Suppressor macrophage treated with lipopolysaccharide for 1 hour (primary cell): Measurements from ENCODE around the gene IRAK2.
A peak's percentile ranks its signal among the peaks of the same experiment; 100 is the strongest.

ENCODE experiments used
- DNase-seq, 3 donors: peaks; one replicate each; pipeline ENCODE4 v3.0.0-alpha.2; 2020 to 2022

Gene IRAK2

GRCh38 chr3:10192953-10193691 is 28.4 kb downstream of the IRAK2 start:
- peak; percentile 91 to 96 (median 93) for DNase-seq

- no peak for DNase-seq
Measured at GRCh38 chr3:10193692-10194327, 29.1 kb downstream of the IRAK2 start.

DNA sequence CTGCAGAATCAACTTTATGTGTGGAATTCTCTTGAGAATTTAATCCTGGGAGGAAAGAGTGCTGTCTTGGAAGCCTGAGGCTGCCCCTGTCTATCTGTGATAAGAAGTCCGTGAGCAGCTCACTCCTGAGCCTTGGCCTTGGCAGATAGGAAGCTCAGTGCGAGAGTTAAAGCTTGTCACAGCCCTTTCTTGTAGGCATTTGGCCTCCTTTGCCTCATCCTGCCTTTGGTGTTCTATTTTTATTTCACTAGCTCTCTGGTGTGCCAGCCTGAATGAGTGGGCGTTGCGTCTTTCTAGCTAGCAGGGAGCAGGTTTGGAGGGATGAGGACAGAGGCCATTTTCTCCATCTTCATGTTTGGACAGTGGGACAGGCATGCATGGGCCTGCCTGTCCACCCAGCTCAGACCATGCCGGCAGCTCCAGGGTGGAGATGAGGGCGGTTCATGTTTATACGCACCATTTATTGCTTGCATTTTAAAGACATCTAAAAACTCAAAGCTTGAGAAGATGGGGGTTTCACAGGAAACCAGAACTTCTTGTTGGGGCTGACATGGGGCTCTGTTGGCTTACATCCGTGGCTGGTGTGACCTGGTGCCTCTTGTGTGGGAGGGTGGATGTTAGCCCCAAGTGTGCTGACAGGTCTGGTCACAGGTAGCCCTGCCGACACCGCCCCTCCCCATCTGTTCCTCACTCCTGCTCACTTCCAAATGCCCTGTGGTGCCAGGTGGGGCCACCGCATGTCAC is 29.8 kb downstream of the IRAK2 start:
- DNase-seq = peak; percentile 44 to 58 (median 48)

DNA sequence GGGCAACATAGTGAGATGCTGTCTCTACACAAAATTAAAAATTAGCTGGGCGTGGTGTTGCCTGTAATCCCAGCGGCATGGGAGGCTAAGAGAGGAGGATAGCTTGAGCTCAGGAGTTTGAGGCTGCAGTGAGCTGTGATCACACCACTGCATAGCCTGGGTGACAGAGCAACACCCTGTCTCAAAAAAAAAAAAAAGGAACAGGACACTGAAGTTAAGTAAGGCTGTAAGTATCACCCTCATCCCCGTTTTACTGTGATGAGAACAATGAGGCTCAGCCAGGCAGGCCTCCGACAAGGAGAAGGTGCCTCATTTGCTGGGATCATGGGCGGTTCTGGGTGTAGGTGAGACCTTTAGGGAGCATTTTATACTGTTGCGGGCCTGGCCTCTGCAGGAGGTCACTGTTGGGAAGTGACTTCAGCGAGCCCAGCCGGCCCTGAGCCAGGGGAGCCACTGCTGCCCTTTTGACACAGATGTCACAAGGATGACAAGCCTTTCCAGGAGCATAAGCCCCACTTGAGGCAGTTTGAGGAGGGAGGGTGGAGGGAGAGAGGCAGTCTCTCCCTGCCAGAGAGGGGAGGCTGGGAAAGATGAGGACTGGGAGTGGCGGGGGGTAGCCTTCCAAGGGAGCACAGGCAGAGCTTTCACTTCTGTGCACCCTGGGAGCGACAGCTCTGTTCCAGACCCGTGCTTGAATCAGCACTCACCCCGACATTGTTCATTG is 30.8 kb downstream of the IRAK2 start:
- DNase-seq = peak; percentile 50 to 67 (median 60)

- DNase-seq = peak; percentile 61 to 81 (median 80)
Measured at GRCh38 chr3:10196389-10197052, 31.8 kb downstream of the IRAK2 start.

GRCh38 chr3:10198226-10198625 is 33.5 kb downstream of the IRAK2 start:
- peak in 1 of 3 donors; percentile 18 for DNase-seq

DNA sequence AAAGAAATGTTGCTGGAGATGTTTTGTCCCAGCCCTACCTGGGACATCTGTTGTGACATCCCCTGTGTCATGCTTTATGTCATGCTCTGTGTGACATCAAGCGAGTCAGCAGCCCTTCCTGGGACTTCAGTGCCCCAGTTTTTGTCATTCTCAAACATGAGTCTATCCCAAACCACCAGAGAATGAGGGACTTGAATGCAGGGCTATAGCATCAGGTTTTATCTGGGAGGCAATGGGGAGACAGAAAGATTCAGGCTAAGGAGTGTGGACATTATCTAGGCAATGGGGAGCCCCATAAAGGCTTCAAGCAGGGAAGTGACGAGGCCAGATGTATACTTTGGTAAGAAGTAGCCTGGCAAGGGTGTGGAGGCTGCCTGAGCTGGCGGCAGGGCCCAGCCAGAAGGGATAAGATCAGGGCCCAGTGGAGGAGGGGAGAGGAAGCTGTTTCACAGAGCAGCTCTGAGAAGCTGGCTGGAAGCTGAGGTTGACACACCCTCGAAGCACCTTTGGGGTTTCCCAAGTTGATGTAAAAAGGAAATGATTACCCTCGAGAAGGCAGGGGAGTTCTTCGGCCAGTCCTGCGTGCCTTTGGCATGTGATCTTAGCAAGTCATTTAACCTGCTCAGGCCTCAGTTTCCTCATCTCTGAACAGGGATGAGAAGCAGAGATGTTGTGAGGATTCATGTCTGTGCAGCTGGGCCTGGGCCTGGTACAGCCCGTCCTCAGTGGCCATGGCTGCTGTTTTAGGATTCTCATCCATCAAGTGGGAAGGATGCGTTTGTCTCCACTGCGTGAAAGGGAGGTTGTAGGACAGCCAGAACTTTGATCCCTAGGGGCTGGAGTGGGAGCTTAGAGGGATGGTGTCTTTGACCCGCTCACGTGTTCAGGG is 34.3 kb downstream of the IRAK2 start:
- peak; percentile 90 to 93 (median 90) for DNase-seq

- no peak for DNase-seq
Measured at GRCh38 chr3:10204921-10205320, 40.2 kb downstream of the IRAK2 start.

GRCh38 chr3:10205451-10206165 is 40.9 kb downstream of the IRAK2 start:
- DNase-seq = peak; percentile 92 to 93 (median 93)

DNA sequence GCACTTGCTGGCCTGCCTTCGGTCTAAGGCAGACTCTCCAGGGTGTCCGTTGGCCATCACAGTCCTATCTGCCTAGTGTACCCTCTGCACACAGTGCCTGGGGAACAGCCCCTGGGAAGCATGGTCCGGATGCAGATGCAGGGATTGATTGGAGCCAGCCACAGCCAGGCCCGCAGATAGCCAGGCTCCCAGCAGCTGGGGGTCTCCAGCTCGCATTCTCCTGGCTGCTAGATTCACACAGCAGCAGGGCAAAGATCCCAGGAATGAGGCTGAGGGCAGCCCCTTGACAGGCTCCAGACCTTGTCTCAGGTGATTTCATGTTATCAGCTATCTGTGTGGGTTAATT is 41.4 kb downstream of the IRAK2 start:
- no peak for DNase-seq

DNA sequence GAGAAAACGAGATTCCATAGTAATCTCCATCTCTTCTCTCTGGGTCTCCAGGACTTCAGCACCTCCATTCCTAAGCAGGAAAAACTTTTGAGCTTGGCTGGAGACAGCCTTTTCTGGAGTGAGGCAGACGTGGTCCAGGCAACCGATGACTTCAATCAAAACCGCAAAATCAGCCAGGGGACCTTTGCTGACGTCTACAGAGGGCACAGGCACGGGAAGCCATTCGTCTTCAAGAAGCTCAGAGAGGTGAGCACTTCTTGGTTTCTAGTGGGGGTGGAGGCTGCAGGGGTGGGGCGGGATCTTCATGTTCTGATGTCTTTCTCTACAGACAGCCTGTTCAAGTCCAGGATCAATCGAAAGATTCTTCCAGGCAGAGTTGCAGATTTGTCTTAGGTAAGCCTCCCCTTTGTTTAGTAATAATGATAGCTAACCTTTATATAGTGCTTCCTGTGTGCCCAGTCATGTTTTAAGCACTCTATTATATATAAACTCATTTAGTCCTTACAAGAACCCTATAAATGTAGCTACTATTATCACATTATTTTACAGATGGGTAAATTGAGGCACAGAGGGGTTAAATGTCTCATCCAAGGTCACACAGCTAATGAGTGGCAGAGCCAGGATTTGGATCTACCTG is 48.6 kb downstream of the IRAK2 start:
- no peak for DNase-seq

DNA sequence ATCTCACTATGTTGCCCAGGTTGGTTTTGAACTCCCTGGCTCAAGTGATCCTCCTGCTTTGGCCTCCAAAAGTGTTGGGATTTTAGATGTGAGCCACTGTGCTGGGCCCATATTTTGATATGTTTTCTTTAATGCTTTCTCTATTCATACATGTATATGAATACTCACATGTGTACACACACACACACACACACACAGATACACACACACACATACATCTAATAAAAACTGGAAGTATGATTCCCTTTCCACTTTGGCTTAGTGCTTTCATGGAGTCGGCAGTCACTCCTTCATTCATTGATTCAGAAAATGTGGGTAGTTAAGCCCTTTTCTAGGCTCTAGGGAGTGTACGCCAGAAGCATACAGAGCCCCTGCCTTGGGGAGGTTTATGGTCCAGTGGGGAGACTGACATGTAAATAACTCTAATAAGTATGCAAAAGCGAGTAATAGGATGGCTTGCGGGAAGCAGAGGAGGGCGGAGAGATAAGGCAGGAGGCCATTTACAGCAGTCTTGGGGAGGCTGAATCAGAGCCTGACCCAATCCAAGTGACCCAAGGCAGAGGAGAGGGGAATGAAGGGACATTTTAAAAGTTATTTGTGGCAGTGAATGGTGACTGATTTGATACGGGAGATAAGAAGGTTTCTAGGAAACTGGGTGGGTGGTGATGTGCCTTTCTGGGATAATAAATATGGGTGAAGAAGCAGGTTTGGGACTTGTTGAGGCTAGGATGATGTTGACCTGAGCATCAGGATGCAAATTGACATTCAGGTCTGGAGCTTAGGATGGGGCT is 51.1 kb downstream of the IRAK2 start:
- no peak for DNase-seq

DNA sequence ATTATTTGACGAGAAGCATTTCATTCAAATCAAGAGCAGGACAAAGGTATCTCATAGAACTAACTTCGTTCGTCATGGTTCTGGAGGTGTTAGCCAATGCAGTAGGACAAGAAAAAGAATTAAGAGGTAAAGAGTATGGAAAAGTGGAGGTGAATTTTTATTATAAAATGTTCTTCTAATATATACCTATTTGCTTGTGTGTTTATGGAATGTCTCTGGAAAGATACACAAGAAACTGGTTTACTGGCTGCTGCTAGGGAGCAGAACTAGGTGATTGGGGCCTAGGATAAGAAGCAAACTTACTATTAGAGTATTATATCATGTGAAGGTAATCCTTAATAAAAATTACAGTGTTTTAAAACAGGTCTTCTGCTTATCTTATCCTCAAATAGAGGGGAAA is 52.6 kb downstream of the IRAK2 start:
- DNase-seq = no peak

- DNase-seq = no peak
Measured at GRCh38 chr3:10219737-10220136, 55.0 kb downstream of the IRAK2 start.

DNA sequence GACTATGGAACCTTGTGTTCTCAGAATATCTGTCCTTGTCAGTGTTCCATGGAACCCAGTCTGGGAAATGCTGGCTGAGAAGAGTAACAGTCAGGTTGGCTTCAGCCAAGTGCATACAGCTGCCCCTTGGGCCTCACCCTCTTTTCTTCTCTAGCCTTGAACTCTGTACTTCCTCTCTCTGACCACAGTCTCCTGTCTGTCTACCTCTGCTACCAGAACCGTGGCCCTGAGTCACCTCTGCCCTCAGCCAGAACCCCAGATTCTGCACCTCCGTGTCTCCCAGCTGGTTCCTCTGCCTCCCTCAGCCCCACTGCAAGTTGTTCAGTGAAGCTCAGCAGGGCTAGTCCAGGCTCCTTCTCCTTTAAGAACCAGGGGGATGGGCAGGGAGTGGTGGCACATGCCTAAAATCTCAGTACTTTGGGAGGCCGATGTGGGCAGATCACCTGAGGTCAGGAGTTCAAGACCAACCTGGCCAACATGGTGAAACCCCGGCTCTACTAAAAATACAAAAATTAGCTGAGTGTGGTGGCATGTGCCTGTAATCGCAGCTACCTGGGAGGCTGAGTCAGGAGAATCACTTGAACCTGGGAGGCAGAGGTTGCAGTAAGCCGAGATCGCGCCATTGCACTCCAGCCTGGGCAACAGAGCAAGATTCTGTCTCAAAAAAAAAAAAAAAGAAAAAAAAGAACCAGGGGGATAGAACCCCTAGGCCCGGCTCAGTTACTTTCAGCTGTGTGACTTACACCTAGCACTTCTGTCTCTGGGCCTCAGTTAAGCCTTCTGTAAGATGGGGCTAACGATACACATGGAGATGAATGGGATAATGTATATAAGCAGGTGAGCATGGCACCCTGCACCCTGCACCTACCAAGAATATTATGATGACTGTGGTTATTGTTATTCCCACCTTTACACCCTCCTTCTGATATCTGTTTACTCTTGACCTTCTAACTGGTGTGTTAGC is 59.2 kb downstream of the IRAK2 start:
- DNase-seq = no peak

GRCh38 chr3:10224794-10225665 is 60.3 kb downstream of the IRAK2 start:
- peak; percentile 79 to 92 (median 80) for DNase-seq

- DNase-seq = no peak
Measured at GRCh38 chr3:10226293-10226692, 61.6 kb downstream of the IRAK2 start.
